Fibroblast of lung (primary cell): ENCODE measurements around the gene FNDC3B. TPM values are rescaled to one million over a fixed set of nuclear protein-coding genes. Genes with fewer than 3 reads are reported as not detected.
"Not testable (repeated sequence)": the region's sequence is repeated elsewhere in the genome, so short reads cannot be mapped to it uniquely, and the experiment has no call there.

Experiments used
- DNase-seq, 2 donors: peaks; one replicate each; pipeline versions ENCODE4 v3.0.0 to v3.0.0-alpha.2; 2010; ENCODE audit warnings: low read depth in 2 of 2
- H2AFZ ChIP-seq: 2 replicates; pipeline ENCODE4 v1.5.1; 2012; ENCODE audit warnings: low read length, control low read depth, inconsistent platforms
- H3K27ac ChIP-seq: 2 replicates; pipeline ENCODE4 v1.5.1; 2011; ENCODE audit warnings: low read length, control low read depth; ENCODE audit not compliant: insufficient read depth
- H3K27me3 ChIP-seq: 2 replicates; pipeline ENCODE4 v1.5.1; 2011; ENCODE audit warnings: mild to moderate bottlenecking, low read length; ENCODE audit not compliant: control insufficient read depth, insufficient read depth
- H3K36me3 ChIP-seq: 2 replicates; pipeline ENCODE4 v1.5.1; 2011; ENCODE audit warnings: low read length; ENCODE audit not compliant: control insufficient read depth, insufficient read depth
- H3K4me1 ChIP-seq: 2 replicates; pipeline ENCODE4 v1.5.1; 2011; ENCODE audit warnings: low read length; ENCODE audit not compliant: control insufficient read depth, insufficient read depth; ENCODE audit errors: extremely low read depth
- H3K4me2 ChIP-seq: 2 replicates; pipeline ENCODE4 v1.5.1; 2011; ENCODE audit warnings: low read length, control low read depth; ENCODE audit not compliant: insufficient read depth; ENCODE audit errors: extremely low read depth
- H3K4me3 ChIP-seq, 4 experiments: fragments of 200-600 bp in 1 of 4; sonication (generic) in 1 of 4; replicated peaks in 1 of 4; 2 replicates each; pipeline ENCODE4 v1.5.1; 2011 to 2016; ENCODE audit warnings: low read length in 4 of 4, low read depth in 3 of 4, mild to moderate bottlenecking in 3 of 4, control low read depth in 2 of 4, inconsistent platforms in 1 of 4, mixed read lengths in 1 of 4; ENCODE audit not compliant: insufficient read depth in 1 of 4; ENCODE audit errors: control extremely low read depth in 1 of 4
- H3K79me2 ChIP-seq: 2 replicates; pipeline ENCODE4 v1.5.1; 2012; ENCODE audit warnings: mild to moderate bottlenecking, low read length, inconsistent platforms; ENCODE audit not compliant: control insufficient read depth, insufficient read depth
- H3K9ac ChIP-seq: 2 replicates; pipeline ENCODE4 v1.5.1; 2011; ENCODE audit warnings: mild to moderate bottlenecking, low read length, control low read depth; ENCODE audit not compliant: insufficient read depth
- H3K9me3 ChIP-seq: 2 replicates; pipeline ENCODE4 v1.5.1; 2012; ENCODE audit warnings: low read depth, low read length; ENCODE audit not compliant: control insufficient read depth, insufficient read depth
- H4K20me1 ChIP-seq: 2 replicates; pipeline ENCODE4 v1.5.1; 2011; ENCODE audit warnings: low read length; ENCODE audit not compliant: control insufficient read depth, insufficient read depth; ENCODE audit errors: extremely low read depth
- EZH2 ChIP-seq: IDR thresholded peaks from 2 replicates; pipeline ENCODE4 v1.5.1; 2012; ENCODE audit warnings: low read length, control low read depth, mild to moderate bottlenecking; ENCODE audit errors: missing control alignments
- polyA plus RNA-seq, 2 donors: library from polyadenylated mRNA; depleted of rRNA in 1 of 2; stranded (reverse) in 1 of 2; unstranded in 1 of 2; fragments of >200 nt; gene quantifications; 2 replicates each; pipeline ENCODE4 v1.2.1, GENCODE V29; 2011 to 2012; ENCODE audit warnings: missing spikeins in 1 of 2
- total RNA-seq: library from RNA; depleted of rRNA; stranded (reverse); fragments of >200 nt; gene quantifications from 2 replicates; pipeline ENCODE4 v1.2.1, GENCODE V29; 2014
- TF ChIP-seq, protein P1 (sequence below), 2 donors: IDR thresholded peaks in 1 of 2; conservative IDR thresholded peaks in 1 of 2; 1 replicate in 1 of 2; 2 replicates in 1 of 2; pipeline ENCODE4 v1.5.1; 2011 to 2012; ENCODE audit warnings: low read length in 2 of 2, control low read depth in 1 of 2, inconsistent platforms in 1 of 2, low read depth in 1 of 2, mild to moderate bottlenecking in 1 of 2

FNDC3B gene
- total and polyA plus RNA-seq, 2 donors (not counting 1 experiment from before 2014, with no cell fraction given) = 26.1 to 76.8 TPM

DNA sequence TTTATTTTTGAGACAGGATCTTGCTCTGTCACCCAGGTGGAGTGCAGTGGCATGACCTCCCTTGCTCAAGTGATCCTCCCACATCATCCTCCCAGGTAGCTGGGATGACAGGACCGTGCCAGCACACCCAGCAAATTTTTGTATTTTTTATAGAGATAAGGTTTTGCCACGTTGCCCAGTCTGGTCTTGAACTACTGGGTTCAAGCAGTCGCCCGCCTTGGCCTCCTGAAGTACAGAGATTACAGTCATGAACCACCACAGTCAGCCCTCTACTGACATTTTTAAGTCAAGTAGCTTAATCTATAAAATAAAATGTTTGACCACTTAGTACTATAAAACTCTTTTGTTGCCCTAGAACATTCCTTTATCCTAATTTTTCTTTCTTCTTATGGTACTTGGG, 198.8 kb downstream of the FNDC3B start:
- no peak overlapping the region for H3K9ac ChIP-seq
- H3K27ac ChIP-seq = no peak overlapping the region
- peaks cover 14% of the 10 kb centered on the region for H3K79me2 ChIP-seq
- H3K4me3 ChIP-seq = no peak overlapping the region
- H4K20me1 ChIP-seq = no peaks in the 10 kb centered on the region
- peaks cover 3% of the 10 kb centered on the region for H3K36me3 ChIP-seq
- DNase-seq = no peak
- no peaks in the 10 kb centered on the region for H3K27me3 ChIP-seq
- no peaks in the 10 kb centered on the region for H3K9me3 ChIP-seq
- no peaks in the 10 kb centered on the region for H3K4me1 ChIP-seq
- H3K4me2 ChIP-seq = no peak overlapping the region
- no peak overlapping the region for H2AFZ ChIP-seq
- no peak for TF ChIP-seq EZH2
- TF ChIP-seq, protein P1, sequence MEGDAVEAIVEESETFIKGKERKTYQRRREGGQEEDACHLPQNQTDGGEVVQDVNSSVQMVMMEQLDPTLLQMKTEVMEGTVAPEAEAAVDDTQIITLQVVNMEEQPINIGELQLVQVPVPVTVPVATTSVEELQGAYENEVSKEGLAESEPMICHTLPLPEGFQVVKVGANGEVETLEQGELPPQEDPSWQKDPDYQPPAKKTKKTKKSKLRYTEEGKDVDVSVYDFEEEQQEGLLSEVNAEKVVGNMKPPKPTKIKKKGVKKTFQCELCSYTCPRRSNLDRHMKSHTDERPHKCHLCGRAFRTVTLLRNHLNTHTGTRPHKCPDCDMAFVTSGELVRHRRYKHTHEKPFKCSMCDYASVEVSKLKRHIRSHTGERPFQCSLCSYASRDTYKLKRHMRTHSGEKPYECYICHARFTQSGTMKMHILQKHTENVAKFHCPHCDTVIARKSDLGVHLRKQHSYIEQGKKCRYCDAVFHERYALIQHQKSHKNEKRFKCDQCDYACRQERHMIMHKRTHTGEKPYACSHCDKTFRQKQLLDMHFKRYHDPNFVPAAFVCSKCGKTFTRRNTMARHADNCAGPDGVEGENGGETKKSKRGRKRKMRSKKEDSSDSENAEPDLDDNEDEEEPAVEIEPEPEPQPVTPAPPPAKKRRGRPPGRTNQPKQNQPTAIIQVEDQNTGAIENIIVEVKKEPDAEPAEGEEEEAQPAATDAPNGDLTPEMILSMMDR (conservative IDR thresholded peaks at IDR 0.05 in 1 of 2, IDR thresholded peaks at IDR 0.05 in 1 of 2; ENCODE audit: low read depth in 1 of 2, low read length in 2 of 2) = no peak

DNA sequence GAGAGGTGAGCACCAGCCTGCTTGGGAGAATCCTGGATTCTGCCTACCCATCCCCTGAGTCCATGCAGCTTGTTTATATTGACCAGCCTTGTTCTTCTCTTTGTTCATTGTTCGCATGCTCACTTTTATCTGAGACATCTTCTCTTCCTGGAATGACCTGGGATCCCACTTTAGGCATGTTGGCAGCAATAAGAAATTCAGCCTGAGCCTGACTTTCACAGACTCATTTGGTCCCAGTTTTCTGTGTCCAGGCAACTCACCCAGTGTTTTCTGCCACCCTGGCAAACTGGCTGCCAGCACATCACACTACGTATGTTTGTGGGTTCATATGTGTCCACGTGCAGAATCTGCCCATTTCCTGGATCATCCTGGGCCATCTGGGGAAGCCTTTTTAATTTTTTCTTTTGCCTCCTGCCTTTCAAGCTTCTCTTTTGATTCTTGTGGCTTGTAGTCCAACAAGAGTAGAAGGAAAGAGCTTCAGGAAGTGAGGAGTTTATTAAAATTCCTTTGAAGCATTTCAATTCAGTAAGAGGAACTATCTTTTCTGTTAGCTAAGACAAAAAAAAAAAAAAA, 199.9 kb downstream of the FNDC3B start:
- no peak overlapping the region for H3K4me2 ChIP-seq
- H3K79me2 ChIP-seq = peaks cover 16% of the 10 kb centered on the region
- H3K27ac ChIP-seq = no peak overlapping the region
- H3K36me3 ChIP-seq = peaks cover 3% of the 10 kb centered on the region
- DNase-seq = no peak
- no peak overlapping the region for H2AFZ ChIP-seq
- H3K4me1 ChIP-seq = peaks cover 2% of the 10 kb centered on the region
- no peaks in the 10 kb centered on the region for H4K20me1 ChIP-seq
- no peak overlapping the region for H3K4me3 ChIP-seq
- H3K9me3 ChIP-seq = no peaks in the 10 kb centered on the region
- no peak overlapping the region for H3K9ac ChIP-seq
- H3K27me3 ChIP-seq = no peaks in the 10 kb centered on the region
- TF ChIP-seq EZH2 = no peak
- TF ChIP-seq, protein P1 (conservative IDR thresholded peaks at IDR 0.05 in 1 of 2, IDR thresholded peaks at IDR 0.05 in 1 of 2; ENCODE audit: low read depth in 1 of 2, low read length in 2 of 2) = no peak

DNA sequence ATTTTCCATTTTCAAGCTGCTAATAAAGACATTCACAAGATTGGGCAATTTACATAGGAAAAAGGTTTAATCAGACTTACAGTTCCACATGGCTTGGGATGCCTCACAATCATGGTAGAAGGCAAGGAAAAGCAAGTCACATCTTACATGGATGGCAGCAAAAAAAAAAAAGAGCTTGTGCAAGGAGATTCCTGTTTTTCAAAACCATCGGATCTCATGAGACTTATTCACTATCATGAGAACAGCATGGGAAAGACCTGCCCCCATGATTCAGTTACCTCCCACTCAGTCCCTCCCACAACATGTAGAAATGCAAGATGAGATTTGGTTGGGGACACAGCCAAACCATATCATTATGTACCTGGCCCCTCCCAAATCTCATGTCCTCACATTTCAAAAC, 202.0 kb downstream of the FNDC3B start:
- H3K9me3 ChIP-seq = no peaks in the 10 kb centered on the region
- no peak overlapping the region for H3K9ac ChIP-seq
- no peaks in the 10 kb centered on the region for H3K27me3 ChIP-seq
- H3K36me3 ChIP-seq = peaks cover 3% of the 10 kb centered on the region
- H2AFZ ChIP-seq = no peak overlapping the region
- DNase-seq = no peak
- no peak overlapping the region for H3K27ac ChIP-seq
- H3K79me2 ChIP-seq = peaks cover 14% of the 10 kb centered on the region
- peaks cover 2% of the 10 kb centered on the region for H3K4me1 ChIP-seq
- TF ChIP-seq EZH2 = no peak
- TF ChIP-seq, protein P1 (conservative IDR thresholded peaks at IDR 0.05 in 1 of 2, IDR thresholded peaks at IDR 0.05 in 1 of 2; ENCODE audit: low read depth in 1 of 2, low read length in 2 of 2) = no peak
- no peak overlapping the region for H3K4me2 ChIP-seq
- no peak overlapping the region for H3K4me3 ChIP-seq
- H4K20me1 ChIP-seq = no peaks in the 10 kb centered on the region

DNA sequence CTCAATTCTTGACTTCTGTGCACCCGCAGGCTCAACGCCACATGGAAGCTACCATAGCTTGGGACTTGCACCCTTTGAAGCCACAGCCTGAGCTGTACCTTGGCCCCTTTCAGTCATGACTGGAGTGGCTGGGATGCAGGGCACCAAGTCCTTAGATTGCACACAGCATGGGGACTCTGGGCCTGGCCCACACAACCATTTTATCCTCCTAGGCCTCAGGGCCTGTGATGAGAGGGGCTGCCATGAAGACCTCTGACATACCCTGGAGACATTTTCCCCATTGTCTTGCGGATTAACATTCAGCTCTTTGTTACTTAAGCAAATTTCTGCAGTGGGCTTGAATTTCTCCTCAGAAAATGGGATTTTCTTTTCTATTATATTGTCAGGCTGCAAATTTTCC, 203.1 kb downstream of the FNDC3B start:
- not testable (repeated sequence) for H3K36me3 ChIP-seq, H3K4me2 ChIP-seq, H4K20me1 ChIP-seq, H2AFZ ChIP-seq, H3K9ac ChIP-seq, H3K4me3 ChIP-seq, H3K9me3 ChIP-seq, H3K27me3 ChIP-seq, H3K4me1 ChIP-seq, H3K27ac ChIP-seq, DNase-seq
- H3K79me2 ChIP-seq = peaks cover 14% of the 10 kb centered on the region

DNA sequence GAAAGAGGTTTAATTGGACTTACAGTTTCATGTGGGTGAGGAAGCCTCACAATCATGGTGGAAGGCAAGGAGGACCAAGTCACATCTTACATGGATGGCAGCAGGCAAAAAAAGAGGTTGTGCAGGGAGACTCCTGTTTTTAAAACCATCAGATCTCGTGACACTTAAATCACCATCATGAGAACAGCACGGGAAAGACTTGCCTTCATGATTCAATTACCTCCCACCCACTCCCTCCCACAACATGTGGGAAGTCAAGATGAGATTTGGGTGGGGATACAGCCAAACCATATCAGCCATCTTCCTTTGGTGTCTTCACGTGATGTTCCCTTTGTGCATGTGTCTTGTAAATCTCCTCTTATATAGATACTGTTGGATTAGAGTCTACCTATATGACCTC, 204.0 kb downstream of the FNDC3B start:
- H3K9me3 ChIP-seq, H3K4me3 ChIP-seq, H3K36me3 ChIP-seq, H3K27me3 ChIP-seq, H4K20me1 ChIP-seq, H2AFZ ChIP-seq, H3K4me2 ChIP-seq, H3K4me1 ChIP-seq, H3K9ac ChIP-seq, H3K27ac ChIP-seq, DNase-seq: not testable (repeated sequence)
- H3K79me2 ChIP-seq = peaks cover 14% of the 10 kb centered on the region
